Activated CD8-positive, alpha-beta T cell treated with anti-CD3 and anti-CD28 coated beads for 36 hours (primary cell): ENCODE measurements around the gene ANGPT4. TPM values are rescaled to one million over a fixed set of nuclear protein-coding genes. Genes with fewer than 3 reads are reported as not detected.

Experiments
- ATAC-seq: fragments of 200-7000 bp; cut with Tn5 transposase; one replicate; pipeline ENCODE4 v1.10.0; 2021; ENCODE audit warnings: mild to moderate bottlenecking, moderate library complexity
- CTCF ChIA-PET: fragments of 350-600 bp; sonication (Branson Sonifier 250); formaldehyde crosslinking; loops from one replicate; lab custom pipeline; 2021; ENCODE audit warnings: antibody characterized with exemption; lab: Charles Lee
- POLR2A ChIA-PET: fragments of 350-600 bp; sonication (Branson Sonifier 250); formaldehyde crosslinking; loops from one replicate; lab custom pipeline; 2021; ENCODE audit warnings: antibody characterized with exemption; lab: Charles Lee
- DNase-seq: peaks from one replicate; pipeline ENCODE4 v3.0.0-alpha.2; 2020
- H3K27ac Mint-ChIP-seq: one replicate; pipeline ENCODE4 v1.8.0; 2021; ENCODE audit warnings: mild to moderate bottlenecking, mixed read lengths
- H3K27me3 Mint-ChIP-seq: one replicate; pipeline ENCODE4 v1.8.0; 2021; ENCODE audit warnings: mixed read lengths
- H3K36me3 Mint-ChIP-seq: one replicate; pipeline ENCODE4 v1.8.0; 2021; ENCODE audit warnings: low read depth, mixed read lengths
- H3K4me1 Mint-ChIP-seq: one replicate; pipeline ENCODE4 v1.8.0; 2021; ENCODE audit warnings: low read depth, mixed read lengths
- H3K4me3 Mint-ChIP-seq: one replicate; pipeline ENCODE4 v1.8.0; 2021; ENCODE audit warnings: mild to moderate bottlenecking, moderate library complexity, mixed read lengths
- H3K9me3 Mint-ChIP-seq: one replicate; pipeline ENCODE4 v1.8.0; 2021; ENCODE audit warnings: mixed read lengths
- intact Hi-C: fragments of 100-400 bp; cut with micrococcal nuclease; formaldehyde crosslinking; loops from one replicate; pipeline ENCODE4 v1.10.0; 2022
- total RNA-seq, 2 experiments: library from RNA; stranded (reverse); gene quantifications; one replicate each; pipeline ENCODE4 v1.2.3, GENCODE V29; 2021
- TF ChIP-seq, protein P1 (sequence below): fragments of 200-600 bp; IDR thresholded peaks from one replicate; pipeline ENCODE4 v1.8.0; 2022; ENCODE audit warnings: antibody characterized with exemption, mild to moderate bottlenecking

The ANGPT4 gene
- total RNA-seq, 2 experiments from 2014 or later = not detected

DNA sequence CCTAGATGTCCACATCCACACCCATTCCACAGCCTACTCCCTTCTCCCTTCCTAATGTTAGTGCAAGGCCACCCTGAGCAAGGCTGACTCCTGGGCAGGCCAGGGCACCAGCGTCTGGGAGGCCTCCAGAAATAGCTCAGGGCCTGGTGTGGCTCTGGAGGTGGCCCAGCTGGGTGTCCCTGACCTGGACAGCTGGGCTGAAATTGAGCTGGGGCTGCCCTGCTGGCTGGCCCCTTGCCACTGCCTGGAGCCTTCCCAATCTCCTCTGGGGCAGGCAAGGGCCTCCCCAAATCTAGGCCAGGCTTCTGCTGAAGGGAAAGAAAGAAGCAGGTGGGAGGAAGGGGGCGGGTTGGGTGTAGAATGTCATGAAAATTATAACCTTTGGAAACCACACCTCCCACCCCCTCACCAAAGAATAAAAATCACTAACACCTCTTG, 80.5 kb downstream of the ANGPT4 start:
- ATAC-seq (peak; percentile 10), DNase-seq (peak; percentile 79)
- Mint-ChIP-seq H3K4me1 (peaks cover 38% of the 10 kb centered on the region), H3K27ac (peak overlapping the region; percentile 81), H3K36me3 (peaks cover 11% of the 10 kb centered on the region), H3K9me3 (peaks cover 3% of the 10 kb centered on the region), H3K27me3 (no peaks in the 10 kb centered on the region), H3K4me3 (peak overlapping the region; percentile 73)
- ChIA-PET CTCF (interaction anchor here (0.8 to 4.0 kb wide), 2 partner anchors 8 to 120 kb away, joined by 3 to 32 read pairs; no protein-coding TSS in a partner anchor), POLR2A (no interaction called here)
- TF ChIP-seq, protein P1, sequence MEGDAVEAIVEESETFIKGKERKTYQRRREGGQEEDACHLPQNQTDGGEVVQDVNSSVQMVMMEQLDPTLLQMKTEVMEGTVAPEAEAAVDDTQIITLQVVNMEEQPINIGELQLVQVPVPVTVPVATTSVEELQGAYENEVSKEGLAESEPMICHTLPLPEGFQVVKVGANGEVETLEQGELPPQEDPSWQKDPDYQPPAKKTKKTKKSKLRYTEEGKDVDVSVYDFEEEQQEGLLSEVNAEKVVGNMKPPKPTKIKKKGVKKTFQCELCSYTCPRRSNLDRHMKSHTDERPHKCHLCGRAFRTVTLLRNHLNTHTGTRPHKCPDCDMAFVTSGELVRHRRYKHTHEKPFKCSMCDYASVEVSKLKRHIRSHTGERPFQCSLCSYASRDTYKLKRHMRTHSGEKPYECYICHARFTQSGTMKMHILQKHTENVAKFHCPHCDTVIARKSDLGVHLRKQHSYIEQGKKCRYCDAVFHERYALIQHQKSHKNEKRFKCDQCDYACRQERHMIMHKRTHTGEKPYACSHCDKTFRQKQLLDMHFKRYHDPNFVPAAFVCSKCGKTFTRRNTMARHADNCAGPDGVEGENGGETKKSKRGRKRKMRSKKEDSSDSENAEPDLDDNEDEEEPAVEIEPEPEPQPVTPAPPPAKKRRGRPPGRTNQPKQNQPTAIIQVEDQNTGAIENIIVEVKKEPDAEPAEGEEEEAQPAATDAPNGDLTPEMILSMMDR = no peak
- intact Hi-C loops = no loop called here

DNA sequence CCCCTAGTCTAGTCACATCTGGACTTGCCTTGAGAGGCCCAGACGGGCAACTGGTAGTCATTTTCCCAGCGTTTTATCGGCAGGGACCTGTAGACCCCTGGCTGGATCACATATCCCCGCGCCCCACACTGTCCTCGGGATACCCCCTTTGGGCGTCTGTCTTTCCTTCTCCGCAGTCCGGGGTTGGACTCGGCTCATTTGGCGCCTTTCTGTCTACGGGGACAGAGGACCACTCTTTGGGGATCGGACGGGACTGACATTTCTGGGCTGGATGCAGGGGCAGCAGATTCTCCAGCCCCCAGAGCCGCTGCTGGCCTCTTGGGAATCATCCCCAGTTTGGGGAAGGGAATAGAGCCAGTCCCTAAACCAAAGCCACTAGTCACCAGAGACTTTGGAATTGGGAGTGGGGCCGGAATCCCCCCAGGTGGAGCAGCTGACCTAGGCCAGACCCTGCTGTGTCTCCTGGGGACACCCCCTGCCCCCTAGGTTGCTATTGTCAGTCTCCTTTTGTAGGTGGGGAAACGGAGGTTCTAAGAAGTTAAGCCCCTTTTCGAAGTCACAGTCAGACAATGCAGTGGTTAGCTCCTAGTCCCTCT, 81.9 kb downstream of the ANGPT4 start:
- intact Hi-C loops = no loop called here
- ATAC-seq (no peak), DNase-seq (no peak)
- POLR2A ChIA-PET = interaction anchor here (1.1 to 1.9 kb wide), 4 partner anchors 9 to 39 kb away, joined by 3 to 8 read pairs (median 4); no protein-coding TSS in a partner anchor
- CTCF ChIA-PET = interaction anchor here (1.3 to 5.4 kb wide), 3 partner anchors 10 to 121 kb away, joined by 3 to 39 read pairs (median 32); no protein-coding TSS in a partner anchor
- H3K27me3 Mint-ChIP-seq = no peaks in the 10 kb centered on the region
- H3K9me3 Mint-ChIP-seq = peaks cover 3% of the 10 kb centered on the region
- peaks cover 36% of the 10 kb centered on the region for H3K4me1 Mint-ChIP-seq
- peak overlapping the region; percentile 85 for H3K27ac Mint-ChIP-seq
- TF ChIP-seq, protein P1 = no peak
- peak overlapping the region; percentile 89 for H3K4me3 Mint-ChIP-seq
- peaks cover 11% of the 10 kb centered on the region for H3K36me3 Mint-ChIP-seq

DNA sequence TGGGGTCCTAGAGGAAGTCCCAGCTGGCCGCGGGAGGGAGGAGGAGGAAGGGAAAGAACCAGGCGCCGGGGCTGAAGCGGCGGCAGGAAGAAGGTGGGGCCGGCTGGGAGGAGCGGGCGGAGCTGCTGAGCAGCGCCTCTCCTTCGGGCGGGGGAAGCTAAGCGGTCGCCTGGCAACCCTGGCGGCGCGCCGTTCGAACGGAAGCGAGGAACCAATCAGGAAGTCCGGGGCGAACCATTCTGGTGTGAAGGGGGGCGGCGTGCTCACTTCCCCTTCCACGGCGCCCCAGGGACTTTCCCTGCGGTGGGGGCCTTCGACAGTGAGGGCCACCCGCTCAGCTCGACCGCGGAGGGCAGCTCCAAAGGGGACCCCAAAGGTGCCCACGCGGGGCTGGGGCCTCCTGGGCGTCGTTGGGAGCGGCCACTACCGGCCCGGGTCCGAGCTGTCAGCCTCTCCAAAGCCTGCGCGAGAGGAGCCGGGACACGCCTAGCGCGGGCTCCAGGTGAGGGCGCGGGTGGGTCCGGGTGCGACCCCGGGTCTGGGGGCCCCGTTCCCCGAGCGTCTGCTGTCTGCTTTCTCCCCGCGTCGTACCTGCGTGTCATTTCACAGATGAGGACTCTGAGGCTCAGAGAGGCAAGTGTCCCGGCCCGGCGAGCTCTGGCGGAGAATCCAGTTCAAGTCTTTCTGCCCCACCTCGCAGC, 82.5 kb downstream of the ANGPT4 start, which contains the start of gene FAM110A:
Gene FAM110A, plus strand, starts transcription at position 266 of the 701 bp plus-strand sequence. CDS start 11,090 bp downstream, outside the sequence.
- TF ChIP-seq, protein P1 = no peak
- peak; percentile 94 for ATAC-seq
- Mint-ChIP-seq H3K9me3 (peaks cover 3% of the 10 kb centered on the region), H3K36me3 (peaks cover 11% of the 10 kb centered on the region), H3K4me1 (peaks cover 36% of the 10 kb centered on the region), H3K4me3 (peak within 1 kb of the TSS; percentile 89), H3K27me3 (no peaks in the 10 kb centered on the region), H3K27ac (peak within 1 kb of the TSS; percentile 85)
- POLR2A ChIA-PET = interaction anchor here (0.6 to 2.0 kb wide), 6 partner anchors 9 to 39 kb away, joined by 3 to 8 read pairs (median 4); no protein-coding TSS in a partner anchor
- CTCF ChIA-PET = interaction anchor here (0.7 to 5.4 kb wide), 7 partner anchors 9 to 264 kb away, joined by 3 to 39 read pairs (median 5); no protein-coding TSS in a partner anchor
- DNase-seq = peak; percentile 97
- intact Hi-C loops = loop anchor here (1.0 kb wide), 1 partner anchor 11 kb away; no protein-coding TSS in a partner anchor

DNA sequence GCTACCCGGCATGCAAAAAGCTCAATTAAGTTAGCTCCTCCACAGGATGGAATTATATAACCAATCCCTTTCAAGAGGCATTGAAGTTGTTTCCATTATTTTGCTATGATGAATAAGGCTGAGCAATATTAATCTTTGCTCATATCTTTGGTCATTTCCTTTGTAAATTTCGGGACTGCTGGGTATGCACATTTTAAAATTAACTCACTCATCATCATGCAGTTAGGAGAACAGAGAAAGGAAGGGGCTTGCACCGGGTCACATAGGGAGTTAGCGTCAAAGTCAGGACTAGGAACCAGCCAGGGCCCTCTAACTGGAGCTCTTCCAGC, 83.0 kb downstream of the ANGPT4 start:
- peak; percentile 3 for ATAC-seq
- no peaks in the 10 kb centered on the region for H3K27me3 Mint-ChIP-seq
- H3K4me3 Mint-ChIP-seq = peak overlapping the region; percentile 89

More for the DNA sequence above, 83.0 kb downstream of the ANGPT4 start:
- CTCF ChIA-PET = interaction anchor here (0.7 to 5.4 kb wide), 7 partner anchors 10 to 265 kb away, joined by 3 to 39 read pairs (median 5); no protein-coding TSS in a partner anchor
- DNase-seq = no peak
- H3K4me1 Mint-ChIP-seq = peaks cover 32% of the 10 kb centered on the region
- POLR2A ChIA-PET = interaction anchor here (0.6 to 2.0 kb wide), 3 partner anchors 8 to 23 kb away, joined by 3 to 8 read pairs (median 4); no protein-coding TSS in a partner anchor
- peaks cover 7% of the 10 kb centered on the region for H3K36me3 Mint-ChIP-seq
- peak overlapping the region; percentile 80 for H3K27ac Mint-ChIP-seq
- peaks cover 3% of the 10 kb centered on the region for H3K9me3 Mint-ChIP-seq
- TF ChIP-seq, protein P1 = no peak
- intact Hi-C loops = loop anchor here (1.0 kb wide), 1 partner anchor 11 kb away; no protein-coding TSS in a partner anchor
